Posterior cingulate gyrus (tissue), 11 donors: ENCODE measurements around the gene EOMES.
A peak's percentile ranks its signal among the peaks of the same experiment; 100 is the strongest.
"Not testable (repeated sequence)": the region's sequence is repeated elsewhere in the genome, so short reads cannot be mapped to it uniquely, and the experiment has no call there.

Source experiments
- DNase-seq, 10 donors: peaks; one replicate each; pipeline versions ENCODE4 v3.0.0 to v3.0.0-alpha.2; 2020 to 2021; ENCODE audit warnings: mixed read lengths in 3 of 10
- intact Hi-C: fragments of 100-400 bp; cut with DNase I; formaldehyde crosslinking; loops from one replicate; pipeline ENCODE4 v1.15.1; 2023

EOMES gene

DNA sequence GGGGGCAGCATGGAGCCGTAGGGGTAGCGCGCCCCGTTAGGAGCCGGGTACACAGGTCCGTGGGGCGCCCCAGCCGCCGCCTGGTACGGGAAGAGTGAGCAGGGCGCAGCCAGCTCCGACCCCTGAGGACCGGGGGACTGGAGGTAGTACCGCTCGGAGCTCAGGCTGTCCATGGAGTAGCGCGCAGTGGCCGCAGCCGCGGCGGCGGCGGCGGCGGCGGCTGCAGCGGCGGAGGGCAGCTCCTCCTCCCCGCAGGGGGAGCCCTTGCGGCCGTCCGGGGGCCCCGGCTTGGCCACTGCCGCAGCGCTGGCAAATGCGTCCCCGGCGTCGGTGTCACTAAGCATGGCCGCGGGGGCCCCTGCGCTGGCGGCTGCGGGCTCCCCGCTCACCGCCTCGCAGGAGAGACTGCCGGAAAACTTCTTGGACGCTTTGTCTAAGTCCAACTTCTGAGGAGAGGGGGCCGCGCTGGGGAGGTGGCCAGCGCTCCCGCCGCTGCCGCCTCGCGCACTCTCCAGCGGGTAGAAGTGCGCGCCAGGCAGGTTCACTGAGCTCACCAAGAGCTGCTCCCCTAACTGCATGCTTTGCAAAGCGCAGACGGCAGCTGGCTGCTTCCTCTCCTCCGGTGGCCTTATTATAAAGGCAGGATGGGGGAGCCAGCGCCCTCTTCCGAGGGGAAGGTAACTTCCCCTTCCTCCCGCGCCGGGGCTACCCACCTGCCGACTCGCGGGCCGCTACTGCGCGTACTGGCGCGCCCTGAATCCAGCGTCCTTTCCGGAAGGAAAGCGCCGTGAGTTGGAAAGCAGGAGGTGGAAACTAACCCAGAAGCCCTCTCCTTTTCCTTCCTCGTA, at the start of gene EOMES:
Gene EOMES, minus strand, starts transcription at position 607 of the 848 bp plus-strand sequence. Its CDS starts 29 bp downstream, at position 578.
- intact Hi-C loops: no loop called here
- DNase-seq: no peak

DNA sequence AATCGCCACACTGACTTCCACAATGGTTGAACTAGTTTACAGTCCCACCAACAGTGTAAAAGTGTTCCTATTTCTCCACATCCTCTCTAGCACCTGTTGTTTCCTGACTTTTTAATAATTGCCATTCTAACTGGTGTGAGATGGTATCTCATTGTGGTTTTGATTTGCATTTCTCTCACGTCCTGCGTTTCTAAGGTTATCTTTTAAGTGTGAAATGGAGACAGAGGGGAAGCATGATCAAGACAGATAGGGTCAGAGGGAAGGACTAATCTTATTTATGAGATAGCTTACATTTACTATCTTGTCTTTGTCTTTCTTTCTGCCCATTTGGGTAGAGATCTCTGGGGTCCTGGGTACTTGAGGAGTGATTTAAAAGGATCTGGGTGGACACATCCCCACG, 48.3 kb upstream of the EOMES start:
- DNase-seq, intact Hi-C loops: not testable (repeated sequence)

DNA sequence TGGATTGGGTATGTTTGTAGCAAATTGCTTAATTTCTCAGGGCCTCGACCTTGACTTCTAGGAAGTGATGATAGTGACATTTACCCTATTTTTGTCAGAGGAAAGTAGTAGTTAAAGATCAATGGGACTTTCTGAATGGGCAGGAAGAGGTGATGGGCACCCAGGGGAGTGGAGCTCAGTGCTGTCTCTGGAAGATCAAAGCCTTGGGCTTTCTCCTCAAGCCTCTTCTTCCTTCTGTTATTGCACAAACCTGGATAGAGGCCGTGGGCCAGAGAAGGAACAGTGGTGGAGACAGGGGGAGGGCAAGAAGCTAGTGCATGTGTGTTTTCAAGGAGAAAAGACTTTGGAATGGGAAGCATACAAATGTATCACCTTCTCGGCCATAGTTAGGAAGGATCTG, 44.9 kb upstream of the EOMES start:
- intact Hi-C loops: no loop called here

DNA sequence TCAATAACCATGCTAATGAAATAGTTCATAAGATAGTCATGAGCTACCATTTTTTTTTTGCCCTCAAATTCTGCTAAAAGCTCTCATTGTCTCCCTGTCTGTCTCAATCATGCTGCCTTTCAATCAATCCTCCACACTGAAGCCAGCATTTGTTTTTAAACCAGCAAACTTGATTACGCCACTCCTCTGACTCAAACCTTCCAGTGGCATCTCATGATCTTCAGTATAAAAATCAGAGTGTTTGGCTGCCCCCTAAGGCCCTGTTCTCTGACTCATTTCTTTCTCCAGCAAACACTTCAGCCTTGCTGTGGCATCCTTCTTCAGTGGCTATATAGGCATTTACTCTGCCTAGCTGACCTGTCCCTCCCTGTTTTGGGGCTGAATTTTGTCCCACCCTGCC, 36.0 kb upstream of the EOMES start:
- intact Hi-C loops: no loop called here
- DNase-seq: no peak

More for the DNA sequence above, 44.9 kb upstream of the EOMES start:
- no peak for DNase-seq

DNA sequence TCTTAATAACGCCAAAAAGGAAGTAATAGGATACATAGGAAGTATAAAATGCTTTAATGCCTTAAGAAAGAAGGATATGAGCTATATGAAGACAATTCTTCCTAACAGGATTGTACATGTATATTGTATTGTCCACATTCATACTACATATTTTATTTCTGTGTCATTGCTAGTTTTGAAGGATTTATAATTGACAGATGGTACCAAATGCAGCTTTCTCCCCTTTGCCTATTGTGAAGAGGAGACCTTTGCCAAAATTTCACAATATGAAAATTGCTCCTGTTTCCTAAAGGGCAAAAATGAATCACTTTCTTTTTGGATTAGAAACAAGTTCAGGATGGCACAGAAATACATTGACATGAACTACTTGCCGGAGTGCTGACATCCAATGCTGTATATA, 34.8 kb upstream of the EOMES start:
- intact Hi-C loops: no loop called here
- no peak for DNase-seq

DNA sequence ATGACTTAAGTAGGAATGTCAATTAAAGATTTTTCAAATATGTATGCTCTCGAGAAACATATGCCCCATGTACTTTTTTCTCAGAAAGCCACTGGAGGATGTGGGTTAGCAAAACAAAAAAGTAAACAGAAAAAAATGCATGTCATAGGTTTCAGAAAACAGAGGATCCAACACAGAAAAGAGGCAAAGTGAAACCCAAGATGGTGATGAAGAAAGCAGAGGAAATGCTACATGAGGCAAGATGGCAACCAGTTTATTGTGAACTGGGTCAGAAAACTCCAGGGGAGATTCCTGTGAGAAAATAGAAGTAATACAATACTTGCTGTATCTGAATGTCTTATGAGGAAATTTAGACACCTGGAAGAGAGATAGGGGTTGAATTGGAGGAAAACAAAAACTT, 30.8 kb upstream of the EOMES start:
- no peak for DNase-seq
- intact Hi-C loops: no loop called here

DNA sequence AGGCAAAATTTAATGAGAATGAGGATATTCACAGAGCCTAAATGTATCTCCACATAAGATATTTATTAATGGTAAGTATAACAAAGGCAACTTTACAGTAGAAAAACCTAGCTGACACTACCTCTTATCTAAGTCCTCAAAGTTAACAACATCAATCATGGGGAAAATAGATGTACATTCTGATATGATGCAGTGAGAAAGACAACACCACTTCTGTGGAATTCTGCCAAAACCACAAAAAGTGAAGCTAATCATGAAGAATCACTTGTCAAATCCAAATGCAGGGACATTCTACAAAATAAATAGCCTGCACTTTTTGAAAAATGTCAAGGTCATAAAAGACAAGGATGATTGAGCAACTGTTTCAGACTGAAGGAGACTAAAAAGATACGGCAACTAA, 27.5 kb upstream of the EOMES start:
- DNase-seq: no peak
- intact Hi-C loops: no loop called here

DNA sequence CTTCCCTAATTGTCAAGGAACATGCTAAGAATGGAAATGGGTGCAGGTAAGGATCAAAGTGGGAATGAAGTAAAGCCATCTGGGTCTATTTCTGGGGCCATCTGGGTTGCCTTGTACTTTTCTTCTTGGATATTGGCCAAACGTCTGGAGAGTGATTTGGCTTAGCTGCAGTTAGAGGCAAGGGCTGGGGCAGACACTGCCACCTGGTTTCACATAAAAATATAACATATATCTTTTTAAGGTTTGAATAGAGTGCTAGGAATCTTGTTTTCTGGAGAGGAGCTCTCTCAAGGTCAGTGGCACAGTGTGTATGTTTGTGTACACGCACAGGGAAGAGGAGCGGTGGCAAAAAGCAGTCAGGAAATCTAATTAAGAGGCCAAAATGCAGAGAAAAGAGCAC, 24.7 kb upstream of the EOMES start:
- intact Hi-C loops: no loop called here
- no peak for DNase-seq

DNA sequence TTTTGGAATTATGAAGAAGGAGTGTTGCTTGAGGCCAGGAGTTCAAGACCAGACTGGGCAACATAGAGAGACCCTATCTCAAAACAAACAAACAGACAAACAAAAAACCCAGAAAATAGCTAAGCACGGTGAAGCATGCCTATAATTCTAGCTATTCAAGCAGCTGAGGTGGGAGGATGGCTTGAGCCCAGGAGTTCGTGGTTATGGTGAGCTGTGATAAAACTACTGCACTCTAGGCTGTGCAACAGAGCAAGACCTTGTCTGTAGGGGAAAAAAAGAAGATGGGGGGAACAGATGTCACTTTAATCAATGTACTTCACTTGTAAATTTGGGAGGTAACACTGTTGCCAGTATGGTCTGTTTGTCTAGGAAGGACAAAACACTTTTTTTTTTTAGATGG, 18.7 kb upstream of the EOMES start:
- DNase-seq: no peak
- intact Hi-C loops: no loop called here

DNA sequence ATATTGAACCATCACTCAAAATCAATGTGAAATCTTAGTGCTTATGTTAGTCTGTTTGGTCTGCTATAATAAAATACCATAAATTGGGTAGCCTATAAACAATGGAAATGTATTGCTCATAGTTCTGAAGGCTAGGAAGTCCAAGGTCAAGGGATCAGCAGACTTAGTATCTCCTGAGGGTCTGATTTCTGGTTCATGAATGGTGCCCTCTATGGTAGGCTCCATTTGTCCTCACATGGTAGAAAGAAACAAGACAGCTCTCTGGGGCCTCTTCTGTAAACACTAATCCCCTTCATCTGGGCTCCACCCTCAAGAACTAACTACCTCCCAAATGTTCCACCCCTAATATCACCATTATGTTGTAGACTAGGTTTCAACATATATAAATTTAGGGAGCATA, 15.0 kb upstream of the EOMES start:
- intact Hi-C loops: no loop called here

DNA sequence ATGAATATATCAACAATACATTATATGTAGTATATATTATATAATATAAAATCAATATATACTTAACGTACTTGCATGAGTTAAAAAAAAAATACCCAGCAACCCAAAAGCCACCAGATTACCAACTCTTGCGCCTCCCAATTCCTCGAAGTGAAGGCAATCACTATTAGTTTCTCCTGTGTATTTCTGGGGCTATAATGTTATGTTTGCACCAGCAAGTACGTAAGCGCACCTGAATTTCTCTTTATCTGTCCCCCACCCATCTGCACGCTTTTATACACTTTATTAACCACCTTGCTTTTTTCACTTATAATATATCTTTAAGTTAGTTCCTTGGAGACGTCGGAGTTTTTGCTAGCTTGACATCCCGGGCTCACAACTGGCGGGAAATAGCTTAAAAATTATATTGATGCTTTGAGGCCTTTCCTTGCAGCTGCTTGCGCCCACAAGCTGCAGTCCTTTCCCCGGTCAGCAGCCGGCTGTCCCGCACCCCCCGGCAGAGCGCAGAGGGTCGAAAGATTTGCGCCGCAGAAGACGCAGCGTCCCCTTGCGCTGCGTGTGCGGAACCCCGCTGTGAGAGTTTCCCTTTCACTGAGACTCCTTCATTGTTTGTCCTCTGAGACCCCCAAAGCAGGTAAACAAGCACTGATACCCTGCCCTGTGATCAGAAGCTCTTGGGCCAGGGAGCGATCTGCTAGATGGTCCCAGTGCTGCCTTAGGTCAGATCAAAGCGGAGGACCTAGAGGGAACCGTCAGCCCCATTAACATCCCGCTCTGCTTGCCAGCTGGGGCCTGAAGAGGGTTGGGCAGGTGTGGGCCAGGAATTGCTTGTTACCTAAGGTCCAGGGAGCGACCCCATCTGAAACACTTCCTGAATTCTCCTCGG, 8.9 kb upstream of the EOMES start:
- no peak for DNase-seq
- intact Hi-C loops: no loop called here

More for the DNA sequence above, 15.0 kb upstream of the EOMES start:
- no peak for DNase-seq

DNA sequence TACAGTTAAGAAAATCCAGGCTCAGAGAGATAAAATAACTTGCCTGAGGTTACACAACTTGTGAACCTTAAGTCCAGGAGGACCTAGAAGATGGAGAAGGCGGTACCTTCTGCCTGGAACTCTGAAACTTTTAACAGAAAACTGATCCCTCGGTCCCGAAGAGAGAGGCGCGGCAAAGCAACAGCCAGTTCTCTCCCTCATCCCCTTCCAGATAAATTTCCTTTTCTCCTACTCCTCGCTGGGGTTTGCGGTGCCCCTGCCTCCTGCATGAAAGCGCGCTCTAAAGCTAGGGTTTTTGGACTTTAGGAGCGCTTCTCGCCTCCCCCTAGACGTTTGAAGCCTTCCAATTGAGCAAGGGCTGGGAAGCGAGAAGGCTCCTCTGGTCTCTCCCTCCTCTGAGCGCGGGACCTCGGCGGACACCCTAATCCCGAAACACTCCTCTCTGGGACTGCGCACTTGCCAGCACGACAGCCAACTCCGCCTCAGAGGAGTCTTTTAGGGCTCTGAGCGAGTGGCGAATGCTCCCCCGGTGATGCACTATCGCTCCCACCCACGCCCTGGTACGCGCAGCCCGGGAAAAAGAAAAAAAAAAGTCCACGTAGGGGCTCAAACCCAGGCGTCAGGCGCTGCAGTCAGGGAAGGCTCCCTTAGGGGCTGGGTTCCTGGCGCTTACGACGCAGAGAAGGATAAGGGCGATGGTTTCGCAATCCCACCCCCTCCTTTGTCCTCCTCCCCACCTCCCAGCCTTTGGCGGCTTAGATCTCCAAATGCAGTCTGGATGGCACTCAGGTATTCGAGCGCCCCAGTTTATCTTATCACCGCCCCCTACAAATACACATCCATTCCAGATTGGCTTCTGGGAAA, 7.9 kb upstream of the EOMES start:
- no peak for DNase-seq
- intact Hi-C loops: no loop called here

DNA sequence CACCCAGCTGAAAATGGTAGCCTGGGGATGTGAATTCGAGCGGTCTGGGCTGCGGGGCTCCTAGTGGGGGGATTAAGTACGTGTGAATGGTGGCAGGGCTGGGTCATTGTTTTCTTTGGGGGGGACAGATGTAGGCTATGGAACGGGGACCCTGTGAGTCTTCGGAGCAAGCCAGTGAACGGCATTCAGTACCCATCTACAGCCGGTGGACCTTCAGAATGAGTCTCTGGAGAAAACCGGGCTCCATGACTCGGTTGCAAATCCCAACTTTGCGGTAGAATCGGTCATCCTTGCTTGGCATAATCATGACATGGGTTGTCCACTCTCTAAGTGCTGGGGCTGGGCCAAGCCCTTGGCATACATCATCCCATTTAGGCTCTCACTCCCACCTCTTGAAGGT, 7.2 kb upstream of the EOMES start:
- intact Hi-C loops: no loop called here
- peak in 1 of 10 donors; percentile 21 for DNase-seq

DNA sequence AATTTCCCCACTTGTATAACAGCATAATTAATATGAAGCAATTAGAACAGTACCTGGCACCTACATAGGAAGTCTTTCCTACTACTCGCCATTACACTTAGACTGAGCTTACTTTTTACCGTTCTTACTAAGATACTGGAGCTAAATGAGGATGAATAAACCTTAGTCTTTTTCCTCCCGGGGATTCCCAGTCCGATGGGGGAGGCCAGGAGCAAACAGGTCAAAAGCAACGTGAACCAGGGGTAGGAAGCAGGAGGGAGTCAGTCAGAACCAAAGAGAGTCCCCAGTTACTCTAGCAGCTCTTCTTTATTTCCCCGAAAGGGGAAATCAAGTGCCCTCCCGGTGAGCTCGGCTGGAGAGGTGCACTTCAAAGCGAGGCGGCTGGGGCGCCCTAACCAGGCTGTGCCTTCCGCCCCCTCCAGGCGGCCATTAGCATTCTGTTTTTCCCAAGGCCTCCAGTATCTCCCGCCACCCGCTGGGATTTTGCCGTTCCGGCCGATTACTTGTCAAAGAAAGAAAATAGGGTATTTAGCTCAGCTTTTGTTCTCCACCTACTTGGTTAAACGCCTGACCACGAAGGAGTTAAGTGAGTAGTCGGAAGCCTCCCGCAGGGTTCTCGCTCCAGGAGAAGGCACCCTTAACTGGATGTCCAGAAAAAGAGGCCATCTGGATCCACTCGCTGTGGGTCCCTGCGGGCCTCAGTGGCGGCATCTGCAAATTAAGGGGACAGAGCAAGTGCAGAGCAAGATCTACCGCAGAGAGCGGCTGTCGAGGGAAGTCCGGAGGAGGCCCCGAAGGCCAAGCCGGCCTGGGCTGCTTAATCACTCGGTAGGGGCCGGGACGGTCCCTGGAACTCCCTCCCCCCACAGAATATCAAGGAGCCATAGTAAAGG, 6.3 kb upstream of the EOMES start:
- intact Hi-C loops: no loop called here
- DNase-seq: peak in 1 of 10 donors; percentile 60

DNA sequence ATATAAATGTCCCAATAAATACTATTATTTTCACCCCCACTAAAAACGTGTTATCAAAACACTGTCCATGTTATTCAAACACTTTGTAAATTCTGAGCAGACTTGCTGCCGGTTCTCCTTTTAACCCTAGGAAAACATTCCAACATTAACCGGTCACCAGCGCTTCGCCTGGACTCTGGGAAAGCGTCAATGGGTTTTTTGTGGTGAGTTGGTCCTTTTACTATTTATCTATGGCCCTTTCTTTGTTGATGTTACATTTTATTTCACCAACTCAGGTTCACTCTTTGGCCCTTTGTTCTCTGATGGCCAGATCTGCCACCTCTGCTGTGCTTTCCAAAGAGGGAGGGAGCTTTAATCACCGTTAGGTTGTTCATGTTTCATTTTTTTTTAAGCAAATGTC, 4.1 kb upstream of the EOMES start:
- intact Hi-C loops: no loop called here
- DNase-seq: no peak

DNA sequence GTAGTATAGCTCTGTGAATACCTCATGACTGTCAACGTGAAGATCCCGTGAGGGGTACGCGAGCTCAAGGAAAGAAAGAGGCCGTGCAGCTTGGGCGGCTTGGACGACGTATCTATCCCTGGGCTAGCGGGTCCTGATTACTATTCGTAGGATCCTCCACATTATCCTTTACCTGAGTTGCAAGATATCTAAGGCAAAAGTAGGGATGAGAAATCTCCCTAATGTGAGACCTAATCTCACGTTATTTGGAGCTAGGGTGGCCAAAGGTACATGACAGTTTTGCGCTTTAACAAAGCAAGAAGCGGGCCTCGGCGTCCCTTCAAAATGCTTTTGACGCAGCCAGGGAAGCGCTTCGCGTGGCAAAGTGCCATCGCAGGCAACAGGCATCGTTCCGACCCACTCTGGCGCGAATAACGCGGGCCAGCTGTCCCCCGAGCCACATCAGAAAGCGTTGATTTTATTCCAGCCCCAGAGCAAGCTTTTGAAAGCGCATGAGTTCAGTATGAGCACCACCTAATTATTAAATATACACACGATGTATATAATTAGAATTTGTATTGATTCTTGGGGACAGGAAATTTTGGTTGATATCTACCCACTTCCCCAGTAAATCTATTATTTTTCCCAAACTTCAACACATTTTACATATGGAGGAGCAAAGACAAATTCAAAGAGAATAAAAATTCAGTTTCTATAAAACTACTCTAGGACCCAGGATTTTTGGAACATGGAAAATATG, 2.5 kb upstream of the EOMES start:
- intact Hi-C loops: no loop called here
- peak in 1 of 10 donors; percentile 52 for DNase-seq

DNA sequence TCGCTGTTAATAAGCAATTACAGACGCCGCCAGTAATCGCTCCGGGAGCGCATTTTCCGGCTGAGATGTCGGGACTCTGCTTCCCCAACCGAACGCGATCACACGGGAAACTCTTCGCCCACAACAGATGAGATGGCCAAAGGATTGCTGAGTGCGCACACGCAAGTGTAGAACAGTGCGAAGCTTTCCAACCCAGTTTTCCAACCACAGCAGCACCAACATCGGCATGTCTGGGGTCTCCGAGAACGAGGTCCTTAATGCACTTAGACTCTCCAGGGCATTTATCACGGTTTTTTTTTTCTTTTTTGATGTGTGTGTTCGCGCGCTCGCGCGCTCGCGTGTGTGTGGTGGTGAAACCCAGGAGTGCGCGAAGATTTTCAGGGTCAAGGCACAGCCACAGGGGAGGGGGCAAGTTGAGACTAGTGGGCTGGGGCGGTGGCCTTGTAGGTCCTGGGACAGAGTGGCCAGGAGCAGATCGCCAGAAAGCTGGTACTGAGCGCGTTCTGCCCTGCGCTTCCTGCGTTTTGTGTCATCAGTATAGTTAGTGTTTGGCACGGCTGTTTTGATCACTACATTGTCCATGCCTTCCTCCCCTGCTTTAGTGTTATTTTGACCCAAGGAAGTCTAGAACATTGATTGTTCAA, 1.8 kb upstream of the EOMES start:
- intact Hi-C loops: no loop called here
- DNase-seq: no peak

DNA sequence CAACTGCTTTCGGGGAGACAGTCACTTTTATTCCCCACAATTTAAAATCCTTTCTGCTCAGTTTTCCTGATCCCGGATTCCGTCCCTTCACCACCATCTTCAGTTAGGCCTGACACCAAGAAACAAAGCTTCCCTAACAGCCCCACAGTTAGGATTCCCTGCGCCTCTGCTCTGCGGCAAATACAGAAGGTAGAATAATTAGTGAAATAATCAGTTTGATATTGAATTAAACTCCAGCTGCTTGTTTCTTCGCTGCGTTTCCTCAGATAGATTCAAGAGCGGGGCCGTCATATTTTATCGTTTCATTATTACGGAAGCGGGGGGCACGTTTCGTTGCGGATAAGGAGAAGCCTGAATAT, 1.3 kb upstream of the EOMES start:
- intact Hi-C loops: no loop called here
- DNase-seq: no peak
